ENCODE results near the gene IER3. TPM values are rescaled to one million over a fixed set of nuclear protein-coding genes. Genes with fewer than 3 reads are reported as not detected.

Gene IER3
- total and polyA plus RNA-seq, 8 donors, result 16.5 to 187 (median 113) TPM

GRCh38 chr6:30727920-30728553 is 16.3 kb downstream of the IER3 start:
- Histone ChIP-seq H3K27ac (peak overlapping the region in 4 of 5 donors; percentile 22 to 98 (median 37)), H3K36me3 (peaks cover 62 to 100% (median 99%) of the 10 kb centered on the region in 4 donors)
- 45 to 53% (median 50%) methylated on average over 7 of the region's 7 CpGs for WGBS, 5 donors

GRCh38 chr6:30726506-30727413 is 17.6 kb downstream of the IER3 start:
- Histone ChIP-seq H3K36me3 (peaks cover 63 to 94% (median 93%) of the 10 kb centered on the region in 4 donors), H3K4me1 (peaks cover 26 to 78% (median 51%) of the 10 kb centered on the region in 4 donors), H3K27ac (peak overlapping the region in 3 of 5 donors; percentile 22 to 98 (median 49)), H3K4me3 (no peak overlapping the region), H3K27me3 (no peaks in the 10 kb centered on the region), H3K9me3 (no peaks in the 10 kb centered on the region)
- no peak for TF ChIP-seq POLR2AphosphoS5 (IDR thresholded peaks at IDR 0.05)
- no peak for TF ChIP-seq EP300 (IDR thresholded peaks at IDR 0.05)
- no peak for TF ChIP-seq POLR2A (IDR thresholded peaks at IDR 0.05)
- no peak for TF ChIP-seq CTCF (IDR thresholded peaks at IDR 0.05)
- no peak for DNase-seq
- 83 to 88% (median 87%) methylated on average over 11 of the region's 11 CpGs for WGBS, 5 donors
- intact Hi-C loops (cut with DNase I; ENCODE audit: low total_unique reads), result loop anchor here (5.0 kb wide), 1 partner anchor 49 kb away; no protein-coding TSS in a partner anchor

More at GRCh38 chr6:30727920-30728553, 16.3 kb downstream of the IER3 start:
- peaks cover 13 to 71% (median 38%) of the 10 kb centered on the region in 4 donors for H3K4me1 ChIP-seq
- no peaks in the 10 kb centered on the region for H3K27me3 ChIP-seq
- TF ChIP-seq CTCF (IDR thresholded peaks at IDR 0.05) (peak in 1 of 7 experiments; percentile 7), POLR2A (IDR thresholded peaks at IDR 0.05) (no peak)
- intact Hi-C loops (cut with DNase I; ENCODE audit: low total_unique reads), result loop anchor here (5.0 kb wide), 1 partner anchor 51 kb away; no protein-coding TSS in a partner anchor
- H3K9me3 ChIP-seq, result no peaks in the 10 kb centered on the region
- no peak overlapping the region for H3K4me3 ChIP-seq
- peak in 1 of 2 donors; percentile 51 for DNase-seq

GRCh38 chr6:30725713-30726505 is 18.4 kb downstream of the IER3 start:
- H3K4me3 ChIP-seq, result no peak overlapping the region
- H3K9me3 ChIP-seq, result no peaks in the 10 kb centered on the region
- intact Hi-C loops (cut with DNase I; ENCODE audit: low total_unique reads), result loop anchor here (5.0 kb wide), 1 partner anchor 49 kb away; no protein-coding TSS in a partner anchor
- DNase-seq, result no peak
- H3K36me3 ChIP-seq, result peaks cover 63 to 87% (median 85%) of the 10 kb centered on the region in 4 donors
- peak overlapping the region in 3 of 5 donors; percentile 14 to 98 (median 49) for H3K27ac ChIP-seq
- no peaks in the 10 kb centered on the region for H3K27me3 ChIP-seq
- TF ChIP-seq POLR2A (IDR thresholded peaks at IDR 0.05) (no peak), EP300 (IDR thresholded peaks at IDR 0.05) (no peak), POLR2AphosphoS5 (IDR thresholded peaks at IDR 0.05) (no peak)
- 57 to 65% (median 59%) methylated on average over 3 of the region's 3 CpGs for WGBS, 5 donors
- peaks cover 22 to 72% (median 47%) of the 10 kb centered on the region in 4 donors for H3K4me1 ChIP-seq

- intact Hi-C loops (cut with DNase I; ENCODE audit: low total_unique reads), result loop anchor here (5.0 kb wide), 1 partner anchor 48 kb away; no protein-coding TSS in a partner anchor
- DNase-seq, result no peak
- Histone ChIP-seq H3K27me3 (no peaks in the 10 kb centered on the region), H3K4me1 (peaks cover 15 to 64% (median 39%) of the 10 kb centered on the region in 4 donors), H3K36me3 (peaks cover 60 to 79% (median 76%) of the 10 kb centered on the region in 4 donors), H3K9me3 (no peaks in the 10 kb centered on the region), H3K4me3 (no peak overlapping the region), H3K27ac (peak overlapping the region in 3 of 5 donors; percentile 42 to 98 (median 49))
- WGBS, 5 donors, result 34 to 42% (median 38%) methylated on average over 6 of the region's 6 CpGs
- TF ChIP-seq CTCF (IDR thresholded peaks at IDR 0.05), result no peak
- TF ChIP-seq POLR2AphosphoS5 (IDR thresholded peaks at IDR 0.05), result no peak
- no peak for TF ChIP-seq EP300 (IDR thresholded peaks at IDR 0.05)
- no peak for TF ChIP-seq POLR2A (IDR thresholded peaks at IDR 0.05)
These were observed 19.3 kb downstream of the IER3 start for GRCh38 chr6:30724906-30725667.

Measured in stomach (tissue), 9 donors.